Epithelial cell of proximal tubule (primary cell): ENCODE results near the gene MCM9. TPM values are rescaled to one million over a fixed set of nuclear protein-coding genes. Genes with fewer than 3 reads are reported as not detected.

ENCODE experiments used
- DNase-seq: peaks from one replicate; pipeline ENCODE4 v3.0.0-alpha.2; 2011; ENCODE audit warnings: low read depth
- H3K4me3 ChIP-seq: 2 replicates; pipeline ENCODE4 v1.5.1; 2011; ENCODE audit warnings: low read depth, mild to moderate bottlenecking, low read length
- total RNA-seq: library from RNA; depleted of rRNA; stranded (reverse); fragments of >200 nt; gene quantifications from 2 replicates; pipeline ENCODE4 v1.2.3, GENCODE V29; 2015
- TF ChIP-seq, protein P1 (sequence below): conservative IDR thresholded peaks from 2 replicates; pipeline ENCODE4 v1.5.1; 2012; ENCODE audit warnings: low read depth, mild to moderate bottlenecking, low read length

MCM9 gene
- total RNA-seq, 1 donor from 2014 or later = 9.6 TPM

DNA sequence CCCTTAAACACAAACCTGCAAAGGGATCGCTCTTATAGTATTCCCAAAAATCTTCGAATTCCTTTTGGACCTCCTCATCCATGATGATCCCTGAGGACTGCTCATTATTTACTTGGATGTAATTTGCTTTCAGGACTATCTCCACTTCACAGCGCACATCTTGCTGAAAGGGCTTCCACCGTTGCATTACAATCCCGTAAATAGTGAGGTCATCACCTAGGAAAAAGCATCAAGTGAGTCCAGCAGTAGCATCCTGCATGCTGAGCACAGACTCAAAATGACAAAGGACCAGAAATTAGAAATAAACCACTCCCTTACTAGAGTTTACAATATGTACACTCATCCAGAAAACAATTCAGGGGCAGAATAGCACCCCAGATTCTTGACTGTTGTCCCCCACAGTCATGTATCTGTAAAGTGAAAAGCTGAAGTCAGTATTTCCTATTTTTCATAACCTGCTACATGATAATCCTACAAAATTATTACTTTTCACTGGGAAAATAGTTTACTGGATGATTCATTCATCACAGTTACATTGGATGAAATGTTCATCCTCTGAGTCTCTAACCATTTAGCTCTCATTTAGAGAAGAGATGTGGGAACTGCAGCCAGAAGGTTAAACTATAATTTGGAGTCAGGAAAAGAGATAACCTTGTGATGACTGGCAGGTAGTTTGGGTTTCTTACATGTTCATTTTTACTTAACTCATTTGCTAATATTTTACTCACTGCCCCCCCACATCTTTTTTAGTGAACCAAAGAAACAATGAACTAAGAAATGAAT is 17.2 kb downstream of the MCM9 start:
- H3K4me3 ChIP-seq = no peak overlapping the region
- DNase-seq = no peak
- TF ChIP-seq, protein P1, sequence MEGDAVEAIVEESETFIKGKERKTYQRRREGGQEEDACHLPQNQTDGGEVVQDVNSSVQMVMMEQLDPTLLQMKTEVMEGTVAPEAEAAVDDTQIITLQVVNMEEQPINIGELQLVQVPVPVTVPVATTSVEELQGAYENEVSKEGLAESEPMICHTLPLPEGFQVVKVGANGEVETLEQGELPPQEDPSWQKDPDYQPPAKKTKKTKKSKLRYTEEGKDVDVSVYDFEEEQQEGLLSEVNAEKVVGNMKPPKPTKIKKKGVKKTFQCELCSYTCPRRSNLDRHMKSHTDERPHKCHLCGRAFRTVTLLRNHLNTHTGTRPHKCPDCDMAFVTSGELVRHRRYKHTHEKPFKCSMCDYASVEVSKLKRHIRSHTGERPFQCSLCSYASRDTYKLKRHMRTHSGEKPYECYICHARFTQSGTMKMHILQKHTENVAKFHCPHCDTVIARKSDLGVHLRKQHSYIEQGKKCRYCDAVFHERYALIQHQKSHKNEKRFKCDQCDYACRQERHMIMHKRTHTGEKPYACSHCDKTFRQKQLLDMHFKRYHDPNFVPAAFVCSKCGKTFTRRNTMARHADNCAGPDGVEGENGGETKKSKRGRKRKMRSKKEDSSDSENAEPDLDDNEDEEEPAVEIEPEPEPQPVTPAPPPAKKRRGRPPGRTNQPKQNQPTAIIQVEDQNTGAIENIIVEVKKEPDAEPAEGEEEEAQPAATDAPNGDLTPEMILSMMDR = no peak

DNA sequence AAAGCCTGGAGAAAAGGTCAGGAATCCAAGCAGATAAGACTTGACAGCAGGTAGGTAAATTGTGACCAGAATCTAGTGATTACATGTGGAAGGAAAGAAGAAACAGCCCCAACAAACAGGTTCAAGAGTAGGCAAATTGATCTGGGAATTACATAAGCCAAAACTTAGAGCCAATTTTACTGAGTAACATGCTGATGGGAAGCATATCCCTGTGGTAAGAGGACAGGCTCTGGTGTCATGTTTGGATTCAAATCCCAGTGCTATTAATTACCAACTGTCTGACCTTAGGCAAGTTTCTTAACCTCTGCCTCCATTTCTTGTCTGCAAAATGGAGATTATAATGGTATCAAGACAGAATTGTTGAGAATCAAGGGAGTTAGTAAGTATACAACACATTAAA is 20.4 kb downstream of the MCM9 start:
- TF ChIP-seq, protein P1 = no peak
- no peak for DNase-seq
- H3K4me3 ChIP-seq = no peak overlapping the region

DNA sequence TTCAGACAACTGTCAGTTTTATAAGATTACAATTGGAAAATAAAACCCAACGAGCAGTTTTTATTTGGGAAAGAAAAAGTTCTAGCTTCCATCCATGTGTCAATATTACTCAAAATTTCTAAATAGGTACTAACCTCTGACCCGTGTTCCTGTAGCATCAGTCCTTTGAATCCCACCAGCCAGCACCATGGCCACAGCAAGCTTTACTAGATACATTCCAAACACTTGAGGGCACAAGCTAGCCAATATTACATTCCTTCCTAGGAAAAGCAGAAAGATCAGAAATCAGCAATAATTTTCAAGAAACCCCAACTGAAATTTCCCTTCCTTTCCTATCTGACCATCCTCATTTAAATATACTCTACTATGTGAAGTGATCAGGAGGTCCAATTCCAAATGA is 21.8 kb downstream of the MCM9 start:
- TF ChIP-seq, protein P1 = no peak
- H3K4me3 ChIP-seq = no peak overlapping the region
- no peak for DNase-seq

DNA sequence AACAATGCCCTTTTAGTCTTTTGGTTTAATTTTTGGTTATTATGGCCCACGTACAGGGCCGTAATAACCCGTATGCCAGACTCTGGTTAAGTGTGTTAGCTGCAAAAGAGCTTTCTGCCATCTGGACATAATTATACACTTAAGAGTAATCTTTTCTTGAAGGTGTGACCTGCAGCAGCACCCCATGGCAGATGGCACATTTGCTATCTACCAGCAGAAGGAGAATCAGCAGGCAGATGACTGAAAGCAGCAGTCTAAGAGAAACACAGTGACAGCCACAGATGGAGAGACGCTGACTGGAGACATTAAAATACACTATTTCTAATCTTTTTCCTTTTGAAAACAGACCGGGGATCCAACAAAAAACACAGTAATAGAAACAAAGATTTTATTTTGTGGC is 22.3 kb downstream of the MCM9 start:
- no peak overlapping the region for H3K4me3 ChIP-seq
- TF ChIP-seq, protein P1 = no peak
- DNase-seq = no peak

DNA sequence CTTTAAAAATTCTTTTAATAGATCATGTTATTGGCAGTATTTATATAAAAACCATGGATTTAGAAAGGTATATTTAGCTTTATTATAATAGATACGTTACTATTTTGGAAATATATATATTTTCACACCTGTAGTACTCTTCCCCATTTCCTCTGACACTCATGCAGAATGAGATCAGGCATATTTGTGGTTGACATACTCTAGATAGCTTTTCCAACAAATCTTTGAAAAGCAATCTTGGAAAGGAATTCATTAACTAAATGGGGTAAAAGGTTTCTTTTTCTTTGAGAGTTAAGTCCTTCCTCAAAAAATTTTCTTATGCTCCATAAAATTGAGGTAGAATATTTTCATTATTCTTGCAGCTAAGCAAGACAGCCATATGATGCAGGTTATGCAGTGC is 26.5 kb downstream of the MCM9 start:
- TF ChIP-seq, protein P1 = no peak
- no peak overlapping the region for H3K4me3 ChIP-seq
- no peak for DNase-seq

DNA sequence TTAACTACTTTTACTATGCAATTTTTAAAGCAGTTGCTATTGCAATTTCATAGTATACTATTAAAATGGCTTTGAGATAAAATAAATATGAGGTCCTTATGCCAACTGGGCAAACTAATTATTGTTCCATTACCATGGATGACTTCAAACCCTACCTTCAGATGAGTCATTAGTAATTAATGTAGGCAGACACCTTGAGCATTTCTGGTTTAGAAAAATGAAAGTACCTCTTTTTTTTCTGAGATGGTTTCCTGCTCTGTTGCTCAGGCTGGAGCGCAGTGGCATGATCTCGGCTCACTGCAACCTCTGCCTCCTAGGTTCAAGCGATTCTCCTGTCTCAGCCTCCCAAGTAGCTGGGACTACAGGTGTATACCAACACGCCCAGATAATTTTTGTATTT is 29.1 kb downstream of the MCM9 start:
- TF ChIP-seq, protein P1 = no peak
- no peak overlapping the region for H3K4me3 ChIP-seq
- DNase-seq = no peak

DNA sequence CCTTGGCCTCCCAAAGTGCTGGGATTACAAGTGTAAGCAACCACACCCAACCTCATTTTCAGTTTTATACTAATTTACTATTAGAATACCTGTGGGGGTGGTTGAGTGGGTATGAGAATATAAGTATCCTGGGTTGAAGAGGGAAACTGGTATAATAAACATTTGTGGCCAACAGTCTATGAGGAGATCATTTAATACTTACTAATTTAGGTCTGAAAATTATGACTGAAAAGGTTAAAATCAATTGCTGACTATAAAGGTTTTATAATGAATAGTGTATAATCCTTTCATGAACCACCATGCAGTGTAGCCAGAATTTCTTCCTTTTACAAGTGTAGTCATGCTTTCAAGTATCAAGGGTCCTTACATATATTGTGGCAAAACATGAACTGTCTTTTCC is 29.9 kb downstream of the MCM9 start:
- H3K4me3 ChIP-seq = no peak overlapping the region
- TF ChIP-seq, protein P1 = no peak
- no peak for DNase-seq
